H1 (cell line): Measurements from ENCODE around the gene MACROD2. TPM values are rescaled to one million over a fixed set of nuclear protein-coding genes. Genes with fewer than 3 reads are reported as not detected.

ENCODE experiments used
- CTBP2 ChIP-seq: IDR thresholded peaks from 2 replicates; pipeline ENCODE4 v1.7.0; 2011; ENCODE audit warnings: borderline replicate concordance, mild to moderate bottlenecking, moderate library complexity, mixed read lengths, low read length; ENCODE audit not compliant: insufficient read depth, insufficient read length
- polyA plus RNA-seq, 7 experiments: library from polyadenylated mRNA; depleted of rRNA in 3 of 7; stranded (reverse) in 5 of 7; unstranded in 2 of 7; fragments of >200 nt in 5 of 7; fragments of 200-250 nt in 2 of 7; gene quantifications; 1 replicate in 5 of 7; 2 replicates in 1 of 7; 4 replicates in 1 of 7; pipeline versions ENCODE4 v1.2.1 to v1.2.3, GENCODE V29; 2011 to 2013; ENCODE audit warnings: missing spikeins in 2 of 7, mixed read lengths in 2 of 7
- total RNA-seq: library from RNA; stranded (reverse); fragmentation: NEBNext Ultra II Directional; extraction: Animal tissue kit (Norgen Biotek cat#: 25700); gene quantifications from 2 replicates; pipeline ENCODE4 v1.2.1, GENCODE V29; 2021
- TF ChIP-seq, protein P1 (sequence below): IDR thresholded peaks from 2 replicates; pipeline ENCODE4 v1.6.1; 2011; ENCODE audit warnings: low read length, improper control_type of control experiment

MACROD2 gene
- total and polyA plus RNA-seq, 2 of the 8 experiments (the other 6 are each of a cell fraction or from before 2014, with no cell fraction given), result 0.70 to 3.9 TPM

DNA sequence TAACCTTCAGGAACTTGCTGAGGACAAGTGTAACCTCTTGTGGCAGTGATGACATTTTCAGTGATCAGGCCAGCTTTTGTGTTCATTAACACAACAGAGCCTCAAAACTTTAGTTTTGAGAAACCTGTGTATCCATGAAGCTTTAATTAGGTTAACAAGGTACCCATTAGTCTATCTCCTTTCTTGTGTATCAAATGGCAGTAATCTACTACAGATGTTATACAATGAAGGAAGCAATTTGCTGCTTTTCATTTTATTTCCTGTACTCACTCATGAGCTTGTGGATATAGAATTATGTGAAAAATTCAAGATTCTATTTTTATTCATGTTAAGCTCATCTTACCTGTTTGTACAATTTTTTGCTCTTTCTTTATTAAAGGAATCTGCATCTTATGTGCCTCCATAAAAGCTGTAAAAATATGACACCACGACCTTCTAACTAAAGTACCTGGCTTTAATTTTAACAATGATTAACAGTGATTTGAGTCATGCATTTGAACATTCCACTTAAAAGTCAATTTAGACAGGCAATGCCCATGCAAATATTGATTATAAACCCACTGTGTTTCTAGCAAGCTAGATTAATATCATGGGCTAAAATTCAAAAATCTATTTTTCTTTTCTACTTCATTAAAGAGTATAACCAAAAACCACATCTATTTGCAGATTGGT lies 1680.6 kb downstream of the MACROD2 start (continued):
- no peak for TF ChIP-seq CTBP2
- TF ChIP-seq, protein P1, sequence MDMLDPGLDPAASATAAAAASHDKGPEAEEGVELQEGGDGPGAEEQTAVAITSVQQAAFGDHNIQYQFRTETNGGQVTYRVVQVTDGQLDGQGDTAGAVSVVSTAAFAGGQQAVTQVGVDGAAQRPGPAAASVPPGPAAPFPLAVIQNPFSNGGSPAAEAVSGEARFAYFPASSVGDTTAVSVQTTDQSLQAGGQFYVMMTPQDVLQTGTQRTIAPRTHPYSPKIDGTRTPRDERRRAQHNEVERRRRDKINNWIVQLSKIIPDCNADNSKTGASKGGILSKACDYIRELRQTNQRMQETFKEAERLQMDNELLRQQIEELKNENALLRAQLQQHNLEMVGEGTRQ, result no peak
